Fibroblast of gingiva (primary cell): ENCODE data around the gene BRD3OS.

Experiments
- DNase-seq: peaks from one replicate; pipeline ENCODE4 v3.0.0-alpha.2; 2011; ENCODE audit warnings: low read depth

Gene BRD3OS

GRCh38 chr9:134004881-134005280 is 20.4 kb upstream of the BRD3OS start:
- DNase-seq, result no peak

GRCh38 chr9:134005381-134005780 is 19.9 kb upstream of the BRD3OS start:
- no peak for DNase-seq

DNA sequence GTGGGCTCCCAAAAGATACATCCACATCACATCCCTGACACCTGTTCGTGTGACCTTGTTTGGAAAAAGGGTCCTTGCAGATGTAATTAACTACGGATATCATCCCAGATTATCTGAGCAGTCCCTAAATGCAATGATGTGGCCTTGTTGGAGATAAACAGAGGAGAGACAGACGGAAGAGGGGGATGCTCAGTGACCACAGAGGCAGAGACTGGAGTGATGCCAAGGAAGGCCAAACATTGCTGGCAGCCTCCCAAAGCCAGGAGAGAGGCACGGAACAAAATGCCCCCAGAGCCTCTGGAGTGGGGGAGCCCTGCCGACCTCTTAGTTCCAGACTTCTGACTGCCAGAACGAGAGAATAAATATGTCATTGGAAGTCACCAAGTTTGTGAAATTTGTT is 18.1 kb upstream of the BRD3OS start:
- no peak for DNase-seq

GRCh38 chr9:134007571-134007970 is 17.7 kb upstream of the BRD3OS start:
- no peak for DNase-seq

GRCh38 chr9:134010310-134011173 is 14.7 kb upstream of the BRD3OS start:
- DNase-seq, result no peak

GRCh38 chr9:134011401-134011800 is 13.9 kb upstream of the BRD3OS start:
- DNase-seq, result no peak

DNA sequence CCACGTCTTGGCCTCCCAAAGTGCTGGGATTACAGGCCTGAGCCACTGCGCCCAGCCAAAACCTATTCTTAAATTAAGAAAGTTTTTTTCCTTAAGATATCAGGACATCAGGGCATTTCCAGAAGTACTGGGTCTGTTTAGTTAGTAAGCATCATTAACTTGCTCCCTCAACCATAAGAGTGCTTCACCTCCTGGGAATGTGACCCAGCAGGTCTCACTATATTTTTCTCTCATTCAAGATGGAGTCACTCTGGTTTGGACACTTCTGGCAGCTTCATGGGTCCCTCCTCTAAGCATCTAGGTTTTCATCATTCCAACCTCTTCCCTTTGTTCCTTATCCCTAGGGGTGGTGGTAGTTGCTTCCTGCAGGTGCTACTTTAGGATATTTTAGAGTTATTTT is 10.3 kb upstream of the BRD3OS start:
- DNase-seq, result no peak

GRCh38 chr9:134024214-134024792 is 978 bp upstream of the BRD3OS start:
- DNase-seq, result no peak

DNA sequence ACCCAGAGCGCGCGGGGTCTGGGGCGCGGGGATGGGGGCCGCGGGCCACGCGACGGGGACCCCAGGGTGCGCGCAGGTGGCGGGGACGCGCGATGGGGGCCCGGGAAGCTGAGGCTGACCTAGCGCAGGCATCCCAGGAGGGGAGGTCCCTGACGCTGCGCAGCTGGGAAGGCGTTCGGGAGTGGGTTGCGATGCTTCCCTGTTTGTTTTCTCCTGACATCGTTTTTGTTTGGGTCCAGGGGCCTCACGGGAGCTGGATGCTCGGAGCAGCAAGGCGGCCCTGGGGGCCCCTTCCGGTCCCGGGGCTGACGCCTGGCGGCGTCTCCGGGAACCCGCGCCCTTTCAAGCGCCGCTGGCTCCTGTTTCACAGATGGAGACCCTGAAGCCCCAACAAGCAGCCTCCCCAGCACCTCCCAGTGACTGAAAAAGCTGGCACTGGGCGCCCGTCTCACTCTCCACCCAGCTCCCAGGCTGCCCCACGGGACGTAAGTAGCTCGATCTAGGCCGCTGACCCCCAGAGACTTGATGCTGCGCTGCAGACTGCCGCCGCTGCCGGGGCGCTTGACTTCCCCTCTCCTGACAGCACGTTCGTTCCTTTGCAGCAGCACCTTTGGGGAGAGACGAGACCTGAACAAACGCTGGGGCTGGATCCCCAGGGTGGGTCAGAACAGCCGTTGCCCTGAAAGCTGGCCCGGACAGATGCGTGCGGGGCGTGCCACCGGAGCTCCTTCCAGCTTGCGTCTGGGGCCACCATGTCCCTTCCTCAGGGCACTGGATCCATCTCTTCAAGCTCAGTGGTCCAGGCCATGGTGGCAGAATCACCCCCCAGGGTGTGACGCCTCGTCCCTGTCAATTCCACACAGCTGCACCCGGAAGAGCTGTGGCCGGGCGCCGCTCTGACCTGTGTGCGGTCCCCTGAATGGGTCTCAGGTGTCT is 593 bp downstream of the BRD3OS start:
- peak; percentile 40 for DNase-seq

DNA sequence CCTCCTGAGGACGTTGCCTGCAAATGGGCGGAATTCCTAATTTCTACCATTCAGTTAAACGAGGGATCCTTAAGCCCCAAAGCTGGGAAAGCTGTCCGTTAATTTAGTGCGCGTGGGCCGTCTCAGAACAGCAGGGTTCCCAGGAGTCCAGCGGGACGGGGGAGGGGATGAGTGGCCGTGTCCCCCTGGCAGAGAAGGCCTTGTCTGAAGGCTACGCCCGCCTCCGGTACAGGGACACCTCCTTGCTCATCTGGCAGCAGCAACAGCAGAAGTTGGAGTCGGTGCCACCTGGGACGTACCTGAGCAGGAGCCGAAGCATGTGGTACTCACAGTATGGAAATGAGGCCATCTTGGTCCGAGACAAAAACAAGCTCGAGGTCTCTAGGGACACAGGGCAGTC is 1.3 kb downstream of the BRD3OS start:
- DNase-seq, result no peak

- no peak for DNase-seq
These were observed 1.7 kb downstream of the BRD3OS start for GRCh38 chr9:134026981-134027380.

- no peak for DNase-seq
These were observed 2.3 kb downstream of the BRD3OS start for GRCh38 chr9:134027561-134027960.

DNA sequence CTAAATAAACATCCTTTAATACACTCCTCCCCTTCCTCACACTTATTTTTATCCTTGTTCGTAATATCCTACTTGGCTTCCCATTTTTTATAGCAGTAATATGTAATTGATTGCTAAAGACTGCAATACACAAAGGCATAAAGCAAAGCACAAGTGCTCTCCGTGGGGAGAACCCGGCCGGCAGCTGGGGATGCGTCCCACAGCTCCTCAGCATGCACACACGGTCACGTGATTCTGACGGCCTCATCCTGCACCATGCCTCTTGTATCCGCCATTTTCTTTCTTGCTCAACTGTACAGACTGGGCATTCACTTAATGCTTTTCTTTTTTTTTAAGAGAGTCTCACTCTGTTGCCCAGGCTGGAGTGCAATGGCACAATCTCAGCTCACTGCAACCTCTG is 2.8 kb downstream of the BRD3OS start:
- DNase-seq, result no peak

DNA sequence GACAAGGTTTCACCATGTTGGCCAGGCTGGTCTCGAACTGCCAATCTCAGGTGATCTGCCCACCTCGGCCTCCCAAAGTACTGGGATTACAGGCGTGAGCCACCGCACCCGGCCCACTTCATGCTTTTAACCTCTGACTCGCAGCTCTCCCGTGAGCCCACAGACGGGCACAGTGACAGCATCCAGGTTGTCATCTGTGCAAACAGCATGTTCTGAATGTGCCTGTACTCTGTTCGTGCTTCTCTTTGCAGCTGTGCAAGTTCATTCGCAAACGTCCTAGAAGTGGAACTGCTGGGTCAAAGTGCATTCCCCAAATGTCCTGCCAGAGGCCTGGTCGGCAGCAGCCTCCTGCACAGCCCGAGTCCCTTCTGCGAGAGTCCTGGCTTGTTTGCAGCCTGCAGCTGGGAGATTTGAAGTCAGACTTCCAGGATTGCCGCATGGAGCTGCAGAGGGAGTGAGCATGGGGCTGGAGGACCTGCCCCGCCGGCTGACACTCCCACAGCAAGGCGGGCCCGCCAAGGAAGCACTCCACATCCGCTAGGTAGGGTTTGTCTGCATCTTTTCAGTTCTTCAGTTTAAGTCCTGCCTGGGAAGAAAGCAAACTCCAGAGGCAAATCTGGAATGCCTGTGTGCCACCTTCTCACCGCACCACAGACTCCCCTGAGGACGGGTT is 3.4 kb downstream of the BRD3OS start:
- DNase-seq, result no peak

DNA sequence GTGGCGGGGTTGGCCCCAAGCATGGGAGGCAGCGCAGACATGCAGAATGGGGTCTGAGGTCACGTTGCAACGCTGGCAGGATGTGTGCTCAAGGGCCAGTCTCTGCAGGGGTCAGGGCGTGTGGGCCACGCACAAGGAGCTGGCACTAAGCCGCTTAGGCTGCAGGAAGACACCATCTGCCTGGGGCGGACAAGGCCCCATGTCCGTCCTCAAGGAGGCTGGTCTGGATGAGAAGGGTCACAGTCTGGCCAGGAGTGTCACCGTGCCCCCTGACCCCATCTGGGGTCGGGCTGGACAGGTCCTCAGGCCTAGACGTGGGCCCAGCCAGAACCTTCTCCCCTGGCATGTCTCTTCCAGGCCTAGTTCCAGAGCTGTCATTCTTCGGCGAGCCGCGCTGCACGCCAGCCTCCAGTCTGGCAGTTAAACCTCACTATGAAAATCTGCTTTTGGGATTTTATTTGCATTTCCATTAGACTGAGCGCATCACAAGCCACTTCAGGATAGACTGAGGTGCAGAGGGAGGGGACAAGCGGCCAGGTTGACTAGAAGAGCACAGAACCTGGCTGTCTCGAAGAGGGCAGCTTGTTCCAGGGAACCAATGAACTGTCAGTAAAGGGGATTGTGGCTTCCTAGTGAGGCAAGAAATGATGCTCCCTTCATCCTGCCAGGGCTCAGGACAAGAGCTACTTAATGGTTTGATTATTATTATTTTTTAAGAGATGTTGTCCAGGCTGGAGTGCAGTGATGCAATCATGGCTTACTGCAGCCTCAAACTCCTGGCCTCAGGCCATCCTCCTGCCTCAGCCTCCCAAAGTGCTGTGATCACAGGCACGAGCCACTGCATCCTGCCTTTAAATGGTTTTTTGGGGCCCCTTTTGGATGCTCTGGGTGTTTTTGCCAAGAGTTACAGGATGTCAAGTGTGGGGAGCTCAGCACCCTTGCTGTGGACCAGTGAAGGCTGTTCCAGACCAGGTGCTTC is 4.3 kb downstream of the BRD3OS start:
- DNase-seq, result no peak

DNA sequence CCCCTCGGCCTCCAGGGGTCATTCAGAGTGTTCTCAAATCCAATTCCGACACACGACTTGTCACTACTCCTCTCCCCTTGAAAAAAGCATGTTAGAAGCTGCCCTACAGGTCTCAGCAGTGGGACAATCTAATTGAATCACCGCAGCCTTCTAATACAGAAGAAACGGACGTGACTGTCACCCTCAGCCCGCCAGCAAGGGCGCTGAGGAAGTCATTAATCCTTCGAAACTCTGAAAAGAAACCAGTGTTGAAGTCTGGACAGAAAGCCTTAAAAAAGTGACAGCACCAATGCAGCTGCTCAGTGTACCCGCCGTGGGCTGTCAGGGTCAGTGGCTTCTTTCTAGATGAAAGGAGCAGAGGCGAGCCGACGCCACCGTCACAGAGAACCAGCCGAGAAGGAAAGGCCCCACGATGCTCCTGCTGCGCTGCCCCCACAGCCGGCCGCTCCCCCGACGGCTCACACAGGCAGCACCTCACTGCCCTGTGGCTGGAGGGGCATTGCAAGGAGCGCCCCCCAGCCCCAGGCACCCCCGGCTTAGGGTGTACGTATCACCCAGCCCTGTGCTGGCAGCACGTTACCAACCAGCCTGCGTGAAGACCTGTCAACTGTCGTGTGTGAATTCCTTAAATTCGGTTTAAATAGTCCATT is 5.7 kb downstream of the BRD3OS start:
- DNase-seq, result no peak

GRCh38 chr9:134031783-134032182 is 6.5 kb downstream of the BRD3OS start:
- DNase-seq, result no peak

- DNase-seq, result no peak
These were observed 7.4 kb downstream of the BRD3OS start for GRCh38 chr9:134032456-134033222.

GRCh38 chr9:134033516-134034214 is 8.4 kb downstream of the BRD3OS start:
- DNase-seq, result no peak
